A172 (cell line): ENCODE measurements around the gene REPIN1. TPM values are rescaled to one million over a fixed set of nuclear protein-coding genes. Genes with fewer than 3 reads are reported as not detected.

Experiments used
- DNase-seq: peaks from one replicate; pipeline ENCODE4 v3.0.0-alpha.2; 2015; ENCODE audit warnings: low spot score
- total RNA-seq: library from RNA; depleted of rRNA; stranded (reverse); fragments of >200 nt; shearing (Covaris generic); gene quantifications from 2 replicates; pipeline ENCODE4 v1.2.3, GENCODE V29; 2014

The REPIN1 gene
- total RNA-seq, 1 experiment from 2014 or later, result 237 TPM

DNA sequence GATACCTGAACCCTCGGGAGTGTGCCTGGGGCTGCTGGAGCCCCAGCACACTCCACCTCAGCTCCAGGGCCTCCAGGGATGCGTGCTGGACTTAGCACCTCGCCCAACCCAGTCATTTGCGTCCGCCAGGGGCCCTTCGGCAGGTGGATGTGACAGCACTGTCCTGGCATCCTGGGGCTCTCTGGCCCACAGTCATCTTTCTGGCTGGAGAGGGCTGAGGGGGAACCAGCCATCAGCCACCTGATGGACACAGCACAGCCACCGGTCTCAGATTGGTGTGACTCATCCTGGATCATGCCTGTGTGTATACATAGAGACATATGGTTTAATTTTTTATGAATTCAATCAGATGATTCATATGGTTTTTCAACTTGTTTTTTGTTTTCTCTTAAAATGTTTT, 21.6 kb downstream of the REPIN1 start:
- DNase-seq, result no peak

GRCh38 chr7:150393325-150393724, 24.7 kb downstream of the REPIN1 start:
- DNase-seq, result no peak

GRCh38 chr7:150396426-150396825, 27.8 kb downstream of the REPIN1 start:
- DNase-seq, result no peak

DNA sequence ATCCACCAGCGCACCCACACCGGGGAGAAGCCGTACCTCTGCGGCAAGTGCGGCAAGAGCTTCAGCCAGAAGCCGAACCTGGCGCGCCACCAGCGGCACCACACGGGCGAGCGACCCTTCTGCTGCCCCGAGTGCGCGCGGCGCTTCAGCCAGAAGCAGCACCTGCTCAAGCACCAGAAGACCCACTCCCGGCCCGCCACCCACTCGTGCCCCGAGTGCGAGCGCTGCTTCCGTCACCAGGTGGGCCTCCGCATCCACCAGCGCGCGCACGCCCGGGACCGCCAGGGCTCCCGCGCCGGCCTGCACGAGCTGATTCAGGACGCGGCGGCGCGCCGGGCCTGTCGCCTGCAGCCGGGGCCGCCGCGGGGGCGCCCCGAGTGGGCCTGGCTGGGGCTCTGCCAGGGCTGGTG, 28.2 kb downstream of the REPIN1 start:
- no peak for DNase-seq

DNA sequence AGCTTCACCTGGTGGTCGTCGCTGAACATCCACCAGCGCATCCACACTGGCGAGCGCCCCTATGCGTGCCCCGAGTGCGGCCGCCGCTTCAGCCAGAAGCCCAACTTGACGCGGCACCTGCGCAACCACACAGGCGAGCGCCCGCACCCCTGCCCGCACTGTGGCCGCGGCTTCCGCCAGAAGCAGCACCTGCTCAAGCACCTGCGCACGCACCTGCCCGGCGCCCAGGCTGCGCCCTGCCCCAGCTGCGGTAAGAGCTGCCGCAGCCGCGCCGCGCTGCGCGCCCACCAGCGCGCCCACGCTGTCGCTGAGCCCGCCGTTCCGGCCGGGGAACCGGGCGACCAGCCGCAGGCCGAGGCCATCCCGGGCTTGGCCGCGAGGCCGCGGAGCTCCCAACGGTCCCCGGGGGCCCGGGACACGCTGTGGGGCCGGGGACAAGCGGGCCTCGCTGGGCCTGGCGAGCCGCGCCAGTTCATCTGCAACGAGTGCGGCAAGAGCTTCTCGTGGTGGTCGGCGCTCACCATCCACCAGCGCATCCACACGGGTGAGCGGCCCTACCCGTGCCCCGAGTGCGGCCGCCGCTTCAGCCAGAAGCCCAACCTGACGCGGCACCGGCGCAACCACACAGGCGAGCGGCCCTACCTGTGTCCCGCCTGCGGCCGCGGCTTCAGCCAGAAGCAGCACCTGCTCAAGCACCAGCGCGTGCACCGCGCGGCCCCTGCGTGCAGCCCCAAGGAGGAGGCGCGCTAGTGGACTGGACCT, 28.9 kb downstream of the REPIN1 start:
- no peak for DNase-seq

- no peak for DNase-seq
Measured at GRCh38 chr7:150398108-150398964, 29.7 kb downstream of the REPIN1 start.

- no peak for DNase-seq
Measured at GRCh38 chr7:150398965-150399320, 30.3 kb downstream of the REPIN1 start.

- DNase-seq, result no peak
Measured at GRCh38 chr7:150399421-150400007, 30.9 kb downstream of the REPIN1 start.

- peak; percentile 80 for DNase-seq
Measured at GRCh38 chr7:150400008-150400787, 31.6 kb downstream of the REPIN1 start.

- DNase-seq, result no peak
Measured at GRCh38 chr7:150400788-150401423, 32.3 kb downstream of the REPIN1 start.

DNA sequence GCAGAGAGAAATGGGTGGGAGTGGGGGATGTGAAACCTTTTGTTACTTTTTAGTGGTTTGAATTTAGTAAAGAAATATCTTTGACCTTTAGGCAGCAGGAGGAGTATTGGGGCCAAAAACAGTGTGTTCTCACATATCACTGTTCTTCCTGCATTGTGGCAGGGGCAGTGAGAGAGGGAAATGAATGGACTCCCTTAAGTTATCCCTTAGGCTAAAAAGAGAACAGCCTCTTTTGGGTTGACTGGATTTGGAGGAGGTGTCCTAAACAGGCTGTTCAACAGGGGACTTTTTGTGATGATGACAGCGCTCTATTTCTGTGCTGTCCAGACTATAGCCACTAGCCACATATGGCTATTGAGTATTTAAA, 32.8 kb downstream of the REPIN1 start:
- DNase-seq, result no peak

DNA sequence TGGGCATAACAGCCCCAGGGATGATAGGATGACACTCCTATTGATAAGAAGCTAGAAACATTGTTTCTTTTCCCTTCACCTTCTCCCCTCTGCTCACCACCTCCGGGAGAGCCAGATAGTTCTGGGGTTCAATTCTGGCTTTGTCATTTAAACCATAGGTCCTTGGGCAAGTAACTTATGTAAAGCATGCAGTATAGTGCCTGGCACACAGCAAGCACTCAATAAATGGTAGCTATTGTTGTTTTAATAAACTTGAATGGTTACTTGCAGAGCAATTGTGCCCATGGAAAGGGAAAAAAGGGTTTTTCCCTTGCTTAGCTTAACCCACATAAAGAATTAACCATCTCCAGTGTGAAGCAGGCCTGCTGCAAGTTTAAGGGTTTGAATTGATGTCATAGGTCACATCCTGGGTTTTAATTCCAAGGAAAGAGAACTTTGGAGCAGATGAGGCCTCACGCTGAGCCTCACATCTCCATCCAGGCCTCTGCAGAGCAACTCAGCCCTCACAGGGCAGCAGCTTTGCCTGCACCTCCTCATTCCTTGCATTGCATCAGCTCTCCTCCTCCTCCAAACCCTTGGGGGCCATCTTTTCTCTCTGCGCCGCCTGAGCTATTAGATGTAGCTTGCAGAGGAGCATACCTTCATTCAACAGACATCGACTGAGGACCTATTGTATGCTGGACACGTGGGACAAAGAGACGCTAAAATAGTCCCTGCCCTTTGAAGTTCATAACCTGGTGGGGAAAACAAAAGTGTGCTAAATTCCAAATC, 33.4 kb downstream of the REPIN1 start:
- DNase-seq, result no peak

DNA sequence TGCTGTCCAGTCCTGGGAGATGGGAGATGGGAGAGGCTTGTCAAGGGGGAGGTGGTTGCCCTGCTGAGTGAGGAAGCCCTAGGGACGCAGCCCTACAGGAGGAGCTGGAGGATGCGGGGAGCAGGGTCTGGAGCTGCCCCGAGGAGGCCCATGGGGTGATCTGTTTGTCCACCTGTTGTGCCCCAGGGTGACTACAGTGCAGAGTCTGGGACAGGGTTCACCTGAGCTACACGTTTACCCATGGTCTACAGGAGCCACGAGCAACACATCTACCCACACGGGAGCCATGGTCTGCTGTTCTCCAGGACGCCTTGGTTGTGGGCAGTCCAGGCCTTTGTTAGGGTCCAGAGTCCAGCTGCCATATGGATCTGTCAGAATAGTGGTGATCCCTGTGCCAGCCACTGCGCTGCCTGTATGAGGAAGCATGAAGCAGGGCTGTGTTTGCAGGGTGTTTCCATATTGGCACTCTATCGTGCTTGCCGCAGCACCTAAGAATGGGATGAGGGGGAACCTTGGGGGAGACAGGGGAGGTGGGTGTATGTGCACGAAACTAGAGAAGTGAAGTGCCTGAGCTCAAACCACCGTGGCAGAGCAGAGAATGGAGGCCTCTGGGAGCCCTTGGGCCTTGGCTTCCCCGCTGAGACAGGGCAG, 34.2 kb downstream of the REPIN1 start:
- no peak for DNase-seq

- DNase-seq, result no peak
Measured at GRCh38 chr7:150403376-150404171, 35.0 kb downstream of the REPIN1 start.

GRCh38 chr7:150404172-150404804, 35.7 kb downstream of the REPIN1 start:
- DNase-seq, result no peak

GRCh38 chr7:150404805-150405583, 36.4 kb downstream of the REPIN1 start:
- DNase-seq, result peak; percentile 36

DNA sequence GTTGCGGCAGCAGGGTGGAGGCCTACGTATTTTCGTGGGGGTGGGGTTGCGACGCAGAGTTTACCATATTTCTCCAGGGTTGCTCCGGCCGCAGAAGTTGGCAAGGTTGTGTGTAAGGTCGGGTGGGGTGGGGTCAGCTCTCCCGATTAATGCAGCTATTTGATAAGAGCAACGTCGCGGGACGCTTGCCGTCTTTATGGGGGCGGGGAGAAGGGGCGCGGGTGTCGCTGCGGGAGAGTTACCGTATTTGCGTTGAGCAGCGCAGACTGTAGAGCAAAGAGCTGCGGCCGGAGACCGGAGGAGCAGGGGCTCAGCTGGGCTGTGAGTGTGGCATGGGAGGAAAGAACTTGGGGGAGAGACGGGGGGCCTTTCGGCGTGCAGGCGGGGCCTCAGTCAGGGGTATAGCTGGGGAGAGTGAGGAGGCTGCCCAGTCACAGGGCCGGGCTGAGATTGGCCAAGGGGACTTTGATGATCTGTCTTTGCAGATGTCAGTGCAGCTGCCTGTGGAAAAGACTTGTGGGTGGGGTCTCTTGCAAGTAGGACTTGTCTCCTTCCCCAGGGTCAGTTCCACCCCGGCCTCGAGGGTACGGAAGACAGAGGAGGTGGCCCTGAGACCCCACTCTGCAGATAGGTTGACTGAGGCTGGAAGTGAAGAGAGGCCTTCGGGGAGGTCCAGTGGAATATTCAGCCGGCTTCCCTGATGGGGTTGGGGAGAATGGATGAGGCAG, 37.1 kb downstream of the REPIN1 start:
- peak; percentile 11 for DNase-seq

DNA sequence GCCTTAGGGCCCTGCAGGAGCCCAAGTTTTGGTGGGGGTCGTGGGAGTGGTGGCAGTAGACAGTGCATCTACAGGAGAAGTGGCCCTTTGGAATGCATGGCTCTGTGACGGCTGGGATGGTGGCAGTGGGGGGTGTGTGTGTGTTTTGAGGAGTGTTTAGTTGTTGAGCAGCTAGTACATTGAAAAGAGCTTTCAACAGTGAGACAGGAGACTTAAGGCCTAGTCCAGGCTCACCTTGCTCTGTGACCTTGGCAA, 37.6 kb downstream of the REPIN1 start:
- no peak for DNase-seq
